Liver (tissue), 3 donors: Measurements from ENCODE around the gene TSTD2.

ENCODE experiments used
- CTCF ChIP-seq: fragments of 150-350 bp; IDR thresholded peaks from 2 replicates; pipeline ENCODE4 v1.5.1; 2017; ENCODE audit warnings: improper control_type of control experiment, low read depth, low read length; ENCODE audit not compliant: missing input control
- EGR1 ChIP-seq, 2 donors: IDR thresholded peaks; 2 replicates each; pipeline ENCODE4 v1.6.1; 2016 to 2018; ENCODE audit warnings: antibody characterized with exemption in 2 of 2, low read depth in 2 of 2
- FOXA1 ChIP-seq: IDR thresholded peaks from 2 replicates; pipeline ENCODE4 v1.6.1; 2016; ENCODE audit warnings: antibody characterized with exemption
- GABPA ChIP-seq, 2 donors: IDR thresholded peaks in 1 of 2; conservative IDR thresholded peaks in 1 of 2; 2 replicates each; pipeline ENCODE4 v1.6.1; 2016; ENCODE audit warnings: antibody characterized with exemption in 2 of 2, mild to moderate bottlenecking in 1 of 2, moderate library complexity in 1 of 2
- JUND ChIP-seq, 2 donors: IDR thresholded peaks; 2 replicates each; pipeline ENCODE4 v1.6.1; 2016; ENCODE audit warnings: antibody characterized with exemption in 2 of 2
- MAX ChIP-seq: IDR thresholded peaks from 2 replicates; pipeline ENCODE4 v1.6.1; 2016; ENCODE audit warnings: antibody characterized with exemption
- NR2F2 ChIP-seq: IDR thresholded peaks from 2 replicates; pipeline ENCODE4 v1.6.1; 2016; ENCODE audit warnings: antibody characterized with exemption
- RAD21 ChIP-seq, 2 donors: IDR thresholded peaks; 2 replicates each; pipeline ENCODE4 v1.6.1; 2016; ENCODE audit warnings: antibody characterized with exemption in 2 of 2, mild to moderate bottlenecking in 2 of 2
- REST ChIP-seq: IDR thresholded peaks from 2 replicates; pipeline ENCODE4 v1.6.1; 2016; ENCODE audit warnings: antibody characterized with exemption, mild to moderate bottlenecking
- SP1 ChIP-seq: IDR thresholded peaks from 2 replicates; pipeline ENCODE4 v1.6.1; 2018; ENCODE audit warnings: antibody characterized with exemption, mild to moderate bottlenecking
- TAF1 ChIP-seq: conservative IDR thresholded peaks from 2 replicates; pipeline ENCODE4 v1.6.1; 2016; ENCODE audit warnings: antibody characterized with exemption, mild to moderate bottlenecking
- YY1 ChIP-seq: IDR thresholded peaks from 2 replicates; pipeline ENCODE4 v1.6.1; 2016; ENCODE audit warnings: antibody characterized with exemption, mild to moderate bottlenecking
- donor health status: healthy.
- donor health status: healthy.

GRCh38 chr9:97632985-97633858 lies at the start of gene TSTD2, which contains the start of gene NCBP1:
- peak; percentile 31 for TF ChIP-seq TAF1
- no peak for TF ChIP-seq CTCF
- no peak for TF ChIP-seq MAX
- peak in 1 of 2 donors; percentile 9 for TF ChIP-seq JUND (IDR thresholded peaks at IDR 0.05)
- no peak for TF ChIP-seq RAD21 (IDR thresholded peaks at IDR 0.05)
- peak; percentile 84 for TF ChIP-seq REST
- TF ChIP-seq YY1, result peak; percentile 92
- TF ChIP-seq EGR1 (IDR thresholded peaks at IDR 0.05; ENCODE audit: low read depth in 2 of 2), result peak; percentile 73 to 76
- TF ChIP-seq SP1, result peak; percentile 90
- peak; percentile 23 for TF ChIP-seq FOXA1
- no peak for TF ChIP-seq NR2F2
- peak; percentile 70 to 94 for TF ChIP-seq GABPA (IDR thresholded peaks at IDR 0.05 in 1 of 2, conservative IDR thresholded peaks at IDR 0.05 in 1 of 2)
